ENCODE measurements around the gene RAET1G. TPM values are rescaled to one million over a fixed set of nuclear protein-coding genes. Genes with fewer than 3 reads are reported as not detected.
"Not testable (repeated sequence)": the region's sequence is repeated elsewhere in the genome, so short reads cannot be mapped to it uniquely, and the experiment has no call there.

The RAET1G gene
- total RNA-seq, 2 experiments from 2014 or later, result not detected

- DNase-seq; H3K36me3 Mint-ChIP-seq; H3K9me3 Mint-ChIP-seq; ATAC-seq (ENCODE audit: low read depth); H3K4me3 Mint-ChIP-seq; POLR2A ChIA-PET; H3K27ac Mint-ChIP-seq; H3K4me1 Mint-ChIP-seq: not testable (repeated sequence)
- peaks cover 21% of the 10 kb centered on the region for H3K27me3 Mint-ChIP-seq
These were observed 14.4 kb downstream of the RAET1G start for GRCh38 chr6:149908480-149908879.

- Mint-ChIP-seq H3K9me3 (peaks cover 8% of the 10 kb centered on the region), H3K36me3 (no peaks in the 10 kb centered on the region), H3K4me1 (no peaks in the 10 kb centered on the region), H3K4me3 (no peak overlapping the region), H3K27ac (no peak overlapping the region), H3K27me3 (peaks cover 17% of the 10 kb centered on the region)
- ATAC-seq (ENCODE audit: low read depth), result no peak
- POLR2A ChIA-PET, result no interaction called here
- no peak for DNase-seq
These were observed 15.6 kb downstream of the RAET1G start for GRCh38 chr6:149907317-149907716.

GRCh38 chr6:149906405-149906804, 16.5 kb downstream of the RAET1G start:
- H3K27me3 Mint-ChIP-seq, result peaks cover 18% of the 10 kb centered on the region
- ATAC-seq (ENCODE audit: low read depth), result no peak
- H3K36me3 Mint-ChIP-seq, result no peaks in the 10 kb centered on the region
- DNase-seq, result no peak
- no peaks in the 10 kb centered on the region for H3K4me1 Mint-ChIP-seq
- peaks cover 8% of the 10 kb centered on the region for H3K9me3 Mint-ChIP-seq
- POLR2A ChIA-PET, result no interaction called here
- H3K27ac Mint-ChIP-seq, result no peak overlapping the region
- H3K4me3 Mint-ChIP-seq, result no peak overlapping the region

- H3K27me3 Mint-ChIP-seq, result peaks cover 14% of the 10 kb centered on the region
- DNase-seq (no peak), ATAC-seq (ENCODE audit: low read depth) (no peak)
- POLR2A ChIA-PET, result no interaction called here
- no peak overlapping the region for H3K4me3 Mint-ChIP-seq
- no peak overlapping the region for H3K27ac Mint-ChIP-seq
- H3K36me3 Mint-ChIP-seq, result no peaks in the 10 kb centered on the region
- H3K9me3 Mint-ChIP-seq, result peaks cover 8% of the 10 kb centered on the region
- no peaks in the 10 kb centered on the region for H3K4me1 Mint-ChIP-seq
These were observed 17.0 kb downstream of the RAET1G start for GRCh38 chr6:149905911-149906371.

- Mint-ChIP-seq H3K4me3 (no peak overlapping the region), H3K27me3 (peaks cover 13% of the 10 kb centered on the region), H3K9me3 (peaks cover 8% of the 10 kb centered on the region), H3K4me1 (no peaks in the 10 kb centered on the region), H3K36me3 (no peaks in the 10 kb centered on the region), H3K27ac (no peak overlapping the region)
- POLR2A ChIA-PET, result no interaction called here
- ATAC-seq (ENCODE audit: low read depth) (no peak), DNase-seq (no peak)
These were observed 17.5 kb downstream of the RAET1G start for GRCh38 chr6:149905371-149905910.

GRCh38 chr6:149904661-149905370, 18.1 kb downstream of the RAET1G start:
- H3K4me3 Mint-ChIP-seq, result no peak overlapping the region
- DNase-seq, result no peak
- H3K4me1 Mint-ChIP-seq, result no peaks in the 10 kb centered on the region
- H3K36me3 Mint-ChIP-seq, result no peaks in the 10 kb centered on the region
- H3K9me3 Mint-ChIP-seq, result peaks cover 8% of the 10 kb centered on the region
- POLR2A ChIA-PET, result no interaction called here
- ATAC-seq (ENCODE audit: low read depth), result no peak
- no peak overlapping the region for H3K27ac Mint-ChIP-seq
- H3K27me3 Mint-ChIP-seq, result peaks cover 13% of the 10 kb centered on the region

- DNase-seq (no peak), ATAC-seq (ENCODE audit: low read depth) (no peak)
- POLR2A ChIA-PET, result no interaction called here
- H3K4me3 Mint-ChIP-seq, result no peak overlapping the region
- H3K9me3 Mint-ChIP-seq, result peaks cover 5% of the 10 kb centered on the region
- H3K27ac Mint-ChIP-seq, result no peak overlapping the region
- no peaks in the 10 kb centered on the region for H3K36me3 Mint-ChIP-seq
- H3K4me1 Mint-ChIP-seq, result no peaks in the 10 kb centered on the region
- H3K27me3 Mint-ChIP-seq, result peaks cover 13% of the 10 kb centered on the region
These were observed 18.8 kb downstream of the RAET1G start for GRCh38 chr6:149903938-149904611.

GRCh38 chr6:149901444-149902140, 21.3 kb downstream of the RAET1G start:
- no peak for ATAC-seq (ENCODE audit: low read depth)
- Mint-ChIP-seq H3K4me1 (peaks cover 1% of the 10 kb centered on the region), H3K9me3 (no peaks in the 10 kb centered on the region), H3K4me3 (no peak overlapping the region), H3K27ac (no peak overlapping the region), H3K27me3 (peaks cover 7% of the 10 kb centered on the region), H3K36me3 (no peaks in the 10 kb centered on the region)
- POLR2A ChIA-PET, result no interaction called here
- DNase-seq, result no peak

GRCh38 chr6:149900620-149901443, 22.1 kb downstream of the RAET1G start:
- H3K4me3 Mint-ChIP-seq, result no peak overlapping the region
- peaks cover 9% of the 10 kb centered on the region for H3K4me1 Mint-ChIP-seq
- no peaks in the 10 kb centered on the region for H3K9me3 Mint-ChIP-seq
- POLR2A ChIA-PET, result no interaction called here
- ATAC-seq (ENCODE audit: low read depth) (no peak), DNase-seq (no peak)
- no peak overlapping the region for H3K27ac Mint-ChIP-seq
- H3K27me3 Mint-ChIP-seq, result peaks cover 7% of the 10 kb centered on the region
- H3K36me3 Mint-ChIP-seq, result no peaks in the 10 kb centered on the region

GRCh38 chr6:149899926-149900619, 22.8 kb downstream of the RAET1G start:
- H3K4me1 Mint-ChIP-seq, result peaks cover 12% of the 10 kb centered on the region
- no peak overlapping the region for H3K4me3 Mint-ChIP-seq
- no peak for DNase-seq
- no peaks in the 10 kb centered on the region for H3K36me3 Mint-ChIP-seq
- H3K27me3 Mint-ChIP-seq, result peaks cover 7% of the 10 kb centered on the region
- POLR2A ChIA-PET, result no interaction called here
- ATAC-seq (ENCODE audit: low read depth), result no peak
- H3K27ac Mint-ChIP-seq, result no peak overlapping the region
- H3K9me3 Mint-ChIP-seq, result no peaks in the 10 kb centered on the region

- POLR2A ChIA-PET, result no interaction called here
- DNase-seq (no peak), ATAC-seq (ENCODE audit: low read depth) (no peak)
- Mint-ChIP-seq H3K4me3 (no peak overlapping the region), H3K27ac (no peak overlapping the region), H3K36me3 (no peaks in the 10 kb centered on the region), H3K4me1 (peaks cover 12% of the 10 kb centered on the region), H3K9me3 (no peaks in the 10 kb centered on the region), H3K27me3 (peaks cover 12% of the 10 kb centered on the region)
These were observed 23.4 kb downstream of the RAET1G start for GRCh38 chr6:149899486-149899885.

GRCh38 chr6:149898966-149899365, 24.0 kb downstream of the RAET1G start:
- H3K27me3 Mint-ChIP-seq, result peaks cover 17% of the 10 kb centered on the region
- peaks cover 12% of the 10 kb centered on the region for H3K4me1 Mint-ChIP-seq
- POLR2A ChIA-PET, result no interaction called here
- H3K27ac Mint-ChIP-seq, result no peak overlapping the region
- ATAC-seq (ENCODE audit: low read depth), result no peak
- no peak for DNase-seq
- H3K9me3 Mint-ChIP-seq, result no peaks in the 10 kb centered on the region
- no peaks in the 10 kb centered on the region for H3K36me3 Mint-ChIP-seq
- no peak overlapping the region for H3K4me3 Mint-ChIP-seq
